HG02798 (cell line): ENCODE data around the gene CCDC73.
A peak's percentile ranks its signal among the peaks of the same experiment; 100 is the strongest.
"Not testable (repeated sequence)": the region's sequence is repeated elsewhere in the genome, so short reads cannot be mapped to it uniquely, and the experiment has no call there.

Source experiments
- ATAC-seq: cut with Tn5 transposase; IDR thresholded peaks from one replicate; pipeline ENCODE4 v1.9.1; 2021; ENCODE audit warnings: mild to moderate bottlenecking; ENCODE audit not compliant: unreplicated experiment, poor library complexity

CCDC73 gene

DNA sequence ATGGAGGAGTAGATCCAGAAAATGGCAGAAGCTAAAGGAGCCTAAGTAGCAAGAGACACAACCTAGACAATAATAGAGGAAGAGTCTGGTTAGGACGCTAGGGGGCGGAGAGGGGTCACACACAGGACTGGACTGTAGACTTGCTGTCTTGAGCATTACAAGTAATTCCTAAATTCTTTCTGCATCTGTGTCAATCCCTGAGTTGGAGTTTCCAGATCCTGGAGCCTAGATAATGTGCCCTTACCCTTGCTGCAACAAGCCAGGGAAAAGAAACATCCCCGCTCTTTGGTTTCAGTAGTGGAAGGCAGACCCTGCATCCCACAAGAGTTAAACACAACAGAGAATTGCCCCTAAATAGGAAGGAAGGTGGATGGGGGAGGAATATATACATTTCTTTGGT is 14.9 kb upstream of the CCDC73 start:
- ATAC-seq: peak; percentile 99

DNA sequence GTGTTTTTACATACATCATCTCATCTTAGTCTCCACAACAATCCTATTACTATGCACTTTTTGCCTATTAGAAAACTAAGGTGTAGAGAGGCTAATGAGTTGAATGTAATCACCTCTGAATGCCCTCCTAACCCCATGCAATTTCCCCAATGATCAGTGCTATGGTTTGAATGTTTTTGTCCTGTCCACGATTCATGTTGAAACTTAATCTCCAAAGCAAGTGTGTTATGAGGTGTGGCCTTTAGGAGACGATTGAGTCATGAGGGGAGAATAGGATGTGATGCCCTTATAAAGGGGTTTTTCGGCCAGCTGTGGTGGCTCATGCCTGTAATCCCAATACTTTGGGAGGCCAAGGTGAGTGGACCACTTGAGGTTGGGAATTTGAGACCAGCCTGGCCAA is 2.0 kb upstream of the CCDC73 start:
- ATAC-seq: no peak

DNA sequence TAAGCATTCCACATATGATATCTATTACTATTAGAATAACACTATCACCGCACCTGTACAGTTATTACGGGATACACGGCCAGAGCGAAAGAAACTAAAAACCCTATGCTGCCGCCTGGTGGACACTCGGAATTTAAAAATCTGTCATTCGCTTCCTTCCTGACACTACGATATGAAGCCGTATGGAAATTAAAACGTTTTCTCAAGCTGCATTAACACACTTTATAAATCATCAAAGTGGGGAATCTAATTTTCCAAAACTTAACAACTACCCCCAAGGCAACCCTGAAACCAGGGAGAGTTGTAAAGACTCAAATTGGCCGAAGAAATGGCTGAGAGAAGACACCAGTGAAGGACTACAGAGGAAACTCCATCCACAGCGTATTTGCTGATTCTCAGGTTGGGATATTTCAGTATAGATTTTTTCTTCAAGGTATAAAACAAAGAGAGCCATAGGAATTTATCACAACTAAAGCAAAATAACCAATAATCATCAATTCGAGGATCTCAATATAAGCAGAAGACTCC is 1.4 kb downstream of the CCDC73 start:
- ATAC-seq: peak; percentile 84

GRCh38 chr11:32792111-32792947 is 2.1 kb downstream of the CCDC73 start:
- peak; percentile 19 for ATAC-seq

DNA sequence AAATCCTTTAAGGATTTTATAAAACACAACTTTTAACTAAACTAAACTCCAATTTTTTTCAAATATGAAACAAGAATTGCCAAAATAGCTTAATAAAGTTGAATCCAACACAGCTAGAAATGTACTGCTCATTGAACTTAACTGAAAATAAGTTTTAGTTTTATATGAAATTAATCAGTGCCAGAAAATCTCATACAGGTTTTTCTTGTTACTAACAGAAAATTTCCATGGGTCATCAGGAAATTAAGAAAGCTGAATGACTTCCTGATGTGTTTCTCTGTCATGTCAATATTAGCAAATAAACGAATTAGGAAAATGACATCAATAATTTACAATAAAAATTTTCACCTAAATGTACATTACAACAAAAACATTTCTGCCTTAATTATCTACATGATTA is 3.5 kb downstream of the CCDC73 start:
- no peak for ATAC-seq

DNA sequence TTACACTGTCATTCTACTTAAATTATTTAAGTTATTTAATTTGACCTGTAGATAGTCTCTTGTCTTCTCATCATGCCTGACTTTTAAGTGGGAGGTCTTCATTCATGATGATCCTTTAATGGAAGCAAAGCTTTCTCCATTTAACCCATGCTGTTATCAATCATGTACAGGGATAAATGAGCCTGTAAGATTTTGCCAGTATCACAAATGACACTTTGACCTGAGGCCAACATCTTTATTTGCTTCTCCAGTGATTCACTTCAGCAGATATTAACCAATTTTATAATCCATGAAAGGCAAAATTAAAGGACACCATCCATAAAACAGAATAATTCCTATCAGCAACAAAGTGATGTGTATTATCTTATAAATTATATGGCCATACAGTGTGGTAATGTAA is 7.7 kb downstream of the CCDC73 start:
- ATAC-seq: no peak

DNA sequence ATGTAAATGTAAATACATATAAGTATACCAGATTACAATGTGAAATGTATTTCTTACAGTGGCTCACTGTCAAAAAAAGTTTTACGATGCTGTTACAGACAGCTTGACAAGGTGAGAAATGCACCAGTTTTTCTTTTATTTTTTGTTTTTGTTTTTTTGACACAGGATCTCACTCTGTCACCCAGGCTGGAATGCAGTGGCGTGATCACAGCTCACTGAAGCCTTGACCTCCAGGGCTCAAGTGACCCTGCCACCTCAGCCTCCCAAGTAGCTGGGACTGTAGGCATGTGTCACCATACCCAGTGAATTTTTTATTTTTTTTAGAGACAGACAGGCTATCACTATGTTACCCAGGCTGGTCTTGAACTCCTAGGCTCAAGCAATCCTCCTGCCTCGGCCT is 9.2 kb downstream of the CCDC73 start:
- ATAC-seq: no peak

DNA sequence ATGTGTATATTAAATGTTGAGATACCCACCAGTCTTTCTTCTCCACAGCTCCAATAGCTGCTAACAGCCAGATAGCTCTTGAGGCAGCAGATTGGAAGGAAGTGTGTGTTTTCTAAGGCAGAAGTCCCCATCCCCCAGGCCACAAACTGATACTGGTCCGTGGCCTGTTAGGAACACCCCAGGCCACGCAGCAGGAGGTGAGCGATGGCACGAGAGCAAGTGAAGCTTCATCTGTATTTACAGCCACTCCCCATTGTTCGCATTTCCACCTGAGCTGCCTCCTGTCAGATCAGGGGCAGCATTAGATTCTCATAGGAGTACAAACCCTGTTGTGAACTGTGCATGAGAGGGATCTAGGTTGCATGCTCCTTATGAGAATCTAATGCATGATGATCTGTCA is 12.7 kb downstream of the CCDC73 start:
- no peak for ATAC-seq

GRCh38 chr11:32780839-32781238 is 13.6 kb downstream of the CCDC73 start:
- not testable (repeated sequence) for ATAC-seq

DNA sequence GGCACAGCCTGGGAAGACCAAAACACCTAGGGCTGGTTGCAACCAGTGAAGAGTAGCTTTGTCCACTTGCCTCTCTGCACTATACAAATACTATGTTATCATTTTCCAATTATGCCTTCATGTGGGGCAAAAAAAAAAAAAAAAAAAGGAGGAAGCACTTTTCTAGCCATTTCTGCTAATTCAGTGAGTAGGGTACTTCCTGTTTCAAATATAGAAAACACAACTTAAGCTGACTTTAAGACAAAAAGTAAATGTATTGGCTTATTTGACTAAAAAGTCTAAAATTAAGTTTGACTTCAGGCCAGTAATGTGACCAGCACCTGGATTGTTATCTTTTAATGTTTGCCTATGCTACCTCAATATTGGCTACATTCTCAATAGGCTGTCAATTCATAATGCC is 15.3 kb downstream of the CCDC73 start:
- no peak for ATAC-seq

GRCh38 chr11:32775908-32776307 is 18.6 kb downstream of the CCDC73 start:
- ATAC-seq: peak; percentile 39

DNA sequence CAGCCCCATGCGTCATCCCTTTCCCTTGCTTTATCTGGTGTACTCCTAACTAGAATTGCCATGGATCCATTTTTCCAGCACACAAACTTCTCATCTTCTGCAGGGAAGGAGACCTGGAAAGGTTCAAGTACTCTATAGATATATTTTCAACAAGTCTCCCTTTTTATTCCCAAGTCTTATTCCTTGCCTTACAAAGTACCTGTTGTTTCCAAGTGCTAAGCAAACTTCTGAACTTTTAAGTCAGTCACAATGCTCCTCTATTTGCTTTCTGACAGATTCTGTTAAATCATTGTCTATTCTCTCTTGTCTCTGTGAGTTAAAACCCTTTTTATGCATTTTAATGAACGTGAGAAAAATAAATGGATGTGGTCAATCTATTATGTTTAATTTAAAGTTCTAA is 20.4 kb downstream of the CCDC73 start:
- ATAC-seq: no peak

DNA sequence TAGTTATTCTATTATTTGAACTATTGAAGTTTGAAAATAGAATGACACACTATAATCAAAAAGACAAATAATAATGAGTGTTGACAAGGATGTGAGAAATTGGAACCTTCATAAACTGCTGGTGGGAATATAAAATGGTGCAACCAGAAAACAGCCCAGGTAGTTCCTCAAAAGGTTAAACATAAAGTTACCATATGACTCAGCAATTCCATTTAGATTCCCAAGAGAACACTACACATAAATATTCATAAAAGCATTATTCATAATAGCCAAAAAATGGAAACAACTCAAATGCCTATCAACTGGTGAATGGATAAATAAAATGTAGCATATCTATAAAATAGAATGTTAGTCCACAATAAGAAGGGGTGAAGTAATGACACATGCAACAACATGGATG is 21.7 kb downstream of the CCDC73 start:
- ATAC-seq: no peak

GRCh38 chr11:32761774-32762173 is 32.7 kb downstream of the CCDC73 start:
- ATAC-seq: not testable (repeated sequence)

- no peak for ATAC-seq
These were observed 36.2 kb downstream of the CCDC73 start for GRCh38 chr11:32758291-32758690.

DNA sequence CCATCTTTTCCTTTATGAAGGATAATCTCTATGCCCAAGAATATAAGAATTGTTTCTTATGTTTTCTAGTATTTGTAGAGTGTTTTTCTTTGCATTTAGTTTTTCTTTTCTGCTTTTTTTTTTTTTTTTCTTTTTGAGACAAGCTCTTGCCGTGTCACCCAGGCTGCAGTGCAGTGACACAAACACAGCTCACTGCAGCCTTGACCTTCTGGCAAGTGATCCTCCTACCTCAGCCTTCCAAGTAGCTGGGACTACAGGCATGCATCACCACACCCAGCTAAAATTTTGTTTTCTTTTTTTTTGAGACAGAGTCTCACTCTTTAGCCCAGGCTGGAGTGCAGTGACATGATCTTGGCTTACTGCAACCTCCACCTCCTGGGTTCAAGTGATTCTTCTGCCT is 41.3 kb downstream of the CCDC73 start:
- ATAC-seq: not testable (repeated sequence)

DNA sequence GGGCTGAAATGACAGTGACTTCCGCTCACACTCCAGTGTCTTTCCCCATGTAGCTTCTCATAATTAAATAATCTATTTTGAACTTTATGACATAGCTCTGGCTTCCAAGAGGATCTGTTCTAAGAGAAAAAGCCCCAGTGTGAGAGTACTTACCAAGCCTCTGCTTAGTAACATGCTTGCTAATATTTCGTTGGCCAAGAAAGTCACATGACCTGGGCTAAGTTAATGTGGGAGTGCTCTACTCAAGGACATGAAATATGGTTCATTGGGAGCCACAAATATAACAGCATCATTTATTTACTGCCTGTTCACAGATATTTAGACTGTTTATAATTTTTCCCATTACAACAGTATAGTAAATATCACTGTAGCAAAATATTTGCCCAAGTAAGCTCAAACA is 42.5 kb downstream of the CCDC73 start:
- no peak for ATAC-seq

DNA sequence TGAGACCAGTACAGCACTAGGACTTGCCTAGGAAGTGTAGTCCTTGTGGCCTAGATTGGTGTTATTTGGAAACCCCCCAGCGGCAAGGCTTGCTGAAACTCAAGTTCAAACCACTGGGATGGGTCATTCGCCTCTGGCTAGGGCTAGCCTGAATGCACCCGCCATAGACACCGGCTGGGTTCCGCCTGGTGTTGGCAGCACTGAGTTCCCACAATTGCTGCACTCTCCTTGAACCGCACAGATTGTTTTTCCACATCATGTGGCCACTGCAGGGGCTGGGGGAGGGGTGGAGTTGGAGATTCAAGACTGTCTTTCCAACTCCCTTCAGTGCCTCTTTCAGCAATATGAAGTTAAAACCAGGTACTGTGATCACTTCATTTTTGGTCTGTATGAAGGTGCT is 43.1 kb downstream of the CCDC73 start:
- no peak for ATAC-seq

GRCh38 chr11:32729976-32730375 is 64.5 kb downstream of the CCDC73 start:
- no peak for ATAC-seq

DNA sequence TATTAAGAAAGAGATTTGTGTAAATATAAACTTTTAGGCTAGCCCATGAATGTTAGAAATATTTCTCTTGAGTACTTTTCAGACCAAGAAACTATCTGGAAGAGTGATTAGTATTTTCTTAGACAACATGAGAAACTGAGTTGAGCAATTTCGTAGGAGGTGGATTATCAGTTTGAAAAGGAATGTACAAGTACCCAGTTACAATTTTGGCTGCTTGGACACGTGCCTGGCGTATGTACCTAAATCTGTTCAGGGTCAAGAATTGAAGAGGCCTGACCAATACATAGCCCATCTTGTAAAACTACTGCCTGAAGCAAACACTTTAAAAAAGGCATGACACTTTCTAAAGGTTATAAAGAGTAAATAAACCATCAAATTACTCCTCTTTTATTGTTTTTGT is 71.1 kb downstream of the CCDC73 start:
- no peak for ATAC-seq

DNA sequence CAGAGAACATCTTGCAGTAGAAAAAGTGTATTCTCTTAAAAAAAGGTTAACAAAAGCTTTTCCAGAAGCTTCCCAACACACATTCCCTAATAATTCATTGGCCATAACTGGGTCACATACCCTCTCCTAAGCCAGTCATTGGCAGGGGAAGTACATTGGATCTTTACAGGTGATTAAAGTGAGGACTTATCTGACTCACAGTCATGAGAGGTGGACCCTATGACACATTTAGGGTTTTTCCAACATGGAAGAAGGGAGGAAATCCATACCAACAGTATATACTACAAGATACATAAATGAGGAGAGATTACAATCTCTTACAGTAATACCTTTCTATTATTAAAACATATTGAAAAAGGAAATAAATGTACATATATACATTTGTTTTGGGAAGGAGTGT is 72.2 kb downstream of the CCDC73 start:
- no peak for ATAC-seq

DNA sequence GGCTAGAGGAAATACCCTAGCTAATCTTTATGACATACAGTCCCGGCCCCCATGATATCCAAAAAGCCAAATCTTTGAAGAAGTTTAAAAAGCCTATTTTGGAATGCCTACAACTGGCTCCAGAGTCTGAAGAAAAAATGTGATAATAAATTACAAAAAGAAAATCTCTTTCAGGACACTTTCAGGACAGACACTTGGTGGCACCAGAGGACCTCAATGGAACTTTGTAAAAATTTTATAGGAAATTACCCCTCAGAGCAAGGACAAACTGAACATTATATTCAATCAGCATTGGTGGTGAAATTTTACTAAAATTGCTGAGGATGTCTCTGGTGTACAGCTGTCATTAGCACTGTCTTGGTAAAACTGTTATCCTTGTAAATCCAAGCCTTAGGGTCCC is 81.0 kb downstream of the CCDC73 start:
- ATAC-seq: no peak
